Measurements from ENCODE around the gene SSPN. TPM values are rescaled to one million over a fixed set of nuclear protein-coding genes. Genes with fewer than 3 reads are reported as not detected.

SSPN gene
- total RNA-seq, 1 experiment from 2014 or later: 10.4 TPM

DNA sequence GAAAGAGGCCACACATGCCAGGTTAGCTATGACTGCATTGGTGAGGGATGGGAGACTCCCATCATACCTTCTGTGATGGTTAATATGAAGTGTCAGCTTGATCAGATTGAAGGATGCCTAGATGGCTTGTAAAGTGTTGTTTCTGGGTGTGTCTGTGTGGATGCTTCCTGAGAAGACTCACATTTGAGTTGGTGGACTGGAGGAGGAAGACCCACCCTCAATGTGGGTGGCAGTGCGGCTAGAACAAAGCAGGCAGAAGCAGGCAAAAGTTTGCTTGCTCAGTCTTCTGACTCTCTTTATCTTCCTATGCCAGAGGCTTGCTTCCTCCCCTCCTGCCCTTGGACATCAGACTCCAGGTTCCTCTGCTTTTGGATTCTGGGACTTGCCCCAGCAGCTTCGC, 88.2 kb downstream of the SSPN start:
- no peaks in the 10 kb centered on the region for H3K27me3 ChIP-seq (ENCODE audit: insufficient read depth, low read depth)
- no peaks in the 10 kb centered on the region for H4K20me1 ChIP-seq (ENCODE audit: insufficient read depth)
- no peaks in the 10 kb centered on the region for H3K4me1 ChIP-seq (replicated peaks; ENCODE audit: insufficient read depth)
- no peak overlapping the region for H3K27ac ChIP-seq
- POLR2A ChIA-PET (ENCODE audit: unreplicated experiment): no interaction called here
- no peaks in the 10 kb centered on the region for H3K36me3 ChIP-seq (ENCODE audit: low read depth)
- BruUV-seq (replicated peaks): no TSS peak
- no peak overlapping the region for H2AFZ ChIP-seq
- H3K9me3 ChIP-seq (ENCODE audit: insufficient read depth, low read depth): no peaks in the 10 kb centered on the region; the same call in 1 of the 2 replicates
- TF ChIP-seq, protein P1, sequence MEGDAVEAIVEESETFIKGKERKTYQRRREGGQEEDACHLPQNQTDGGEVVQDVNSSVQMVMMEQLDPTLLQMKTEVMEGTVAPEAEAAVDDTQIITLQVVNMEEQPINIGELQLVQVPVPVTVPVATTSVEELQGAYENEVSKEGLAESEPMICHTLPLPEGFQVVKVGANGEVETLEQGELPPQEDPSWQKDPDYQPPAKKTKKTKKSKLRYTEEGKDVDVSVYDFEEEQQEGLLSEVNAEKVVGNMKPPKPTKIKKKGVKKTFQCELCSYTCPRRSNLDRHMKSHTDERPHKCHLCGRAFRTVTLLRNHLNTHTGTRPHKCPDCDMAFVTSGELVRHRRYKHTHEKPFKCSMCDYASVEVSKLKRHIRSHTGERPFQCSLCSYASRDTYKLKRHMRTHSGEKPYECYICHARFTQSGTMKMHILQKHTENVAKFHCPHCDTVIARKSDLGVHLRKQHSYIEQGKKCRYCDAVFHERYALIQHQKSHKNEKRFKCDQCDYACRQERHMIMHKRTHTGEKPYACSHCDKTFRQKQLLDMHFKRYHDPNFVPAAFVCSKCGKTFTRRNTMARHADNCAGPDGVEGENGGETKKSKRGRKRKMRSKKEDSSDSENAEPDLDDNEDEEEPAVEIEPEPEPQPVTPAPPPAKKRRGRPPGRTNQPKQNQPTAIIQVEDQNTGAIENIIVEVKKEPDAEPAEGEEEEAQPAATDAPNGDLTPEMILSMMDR (conservative IDR thresholded peaks at IDR 0.05): no peak
- TF ChIP-seq EZH2 (IDR thresholded peaks at IDR 0.05; ENCODE audit: low read depth): no peak
- CTCF ChIA-PET: no interaction called here
- no peak overlapping the region for H3K4me3 ChIP-seq
- H3F3A ChIP-seq (ENCODE audit: insufficient read depth, low read depth): no peaks in the 10 kb centered on the region
- no peaks in the 10 kb centered on the region for H3K79me2 ChIP-seq (ENCODE audit: low read depth)
- no peak overlapping the region for H3K4me2 ChIP-seq
- DNase-seq: no peak
- no peaks in the 10 kb centered on the region for H3K9me2 ChIP-seq (ENCODE audit: insufficient read depth)
- intact Hi-C loops (cut with micrococcal nuclease; ENCODE audit: unreplicated experiment): no loop called here

DNA sequence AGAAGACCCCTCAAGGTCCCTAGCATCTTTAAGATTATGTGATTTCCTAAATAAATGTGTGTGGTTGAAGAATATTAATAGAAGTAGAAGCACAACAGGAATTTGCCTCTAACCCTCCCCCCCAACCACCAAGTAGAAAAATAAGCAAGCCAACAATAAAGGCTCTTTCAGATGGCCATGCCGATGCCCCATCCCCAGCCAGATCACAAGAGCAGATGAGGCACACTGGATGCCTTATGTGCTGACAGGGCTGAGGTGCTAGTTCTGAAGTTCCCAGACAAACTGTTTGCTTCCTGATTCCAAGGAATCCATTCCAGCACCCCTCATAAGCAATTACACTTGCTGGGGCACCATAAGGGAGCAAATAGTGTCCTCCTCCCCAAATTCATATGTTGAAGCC, 90.0 kb downstream of the SSPN start:
- Histone ChIP-seq H2AFZ (no peak overlapping the region), H3K36me3 (ENCODE audit: low read depth) (no peaks in the 10 kb centered on the region), H3K4me2 (no peak overlapping the region), H3F3A (ENCODE audit: insufficient read depth, low read depth) (no peaks in the 10 kb centered on the region), H3K27me3 (ENCODE audit: insufficient read depth, low read depth) (no peaks in the 10 kb centered on the region), H3K4me1 (replicated peaks; ENCODE audit: insufficient read depth) (no peaks in the 10 kb centered on the region), H3K9me3 (ENCODE audit: insufficient read depth, low read depth) (no peaks in the 10 kb centered on the region; the same call in 1 of the 2 replicates), H4K20me1 (ENCODE audit: insufficient read depth) (no peaks in the 10 kb centered on the region), H3K4me3 (no peak overlapping the region), H3K9me2 (ENCODE audit: insufficient read depth) (no peaks in the 10 kb centered on the region), H3K27ac (no peak overlapping the region), H3K79me2 (ENCODE audit: low read depth) (no peaks in the 10 kb centered on the region)
- DNase-seq: no peak
- CTCF ChIA-PET: no interaction called here
- no TSS peak for BruUV-seq (replicated peaks)
- POLR2A ChIA-PET (ENCODE audit: unreplicated experiment): no interaction called here
- no peak for TF ChIP-seq EZH2 (IDR thresholded peaks at IDR 0.05; ENCODE audit: low read depth)
- TF ChIP-seq, protein P1 (conservative IDR thresholded peaks at IDR 0.05): no peak
- intact Hi-C loops (cut with micrococcal nuclease; ENCODE audit: unreplicated experiment): no loop called here

DNA sequence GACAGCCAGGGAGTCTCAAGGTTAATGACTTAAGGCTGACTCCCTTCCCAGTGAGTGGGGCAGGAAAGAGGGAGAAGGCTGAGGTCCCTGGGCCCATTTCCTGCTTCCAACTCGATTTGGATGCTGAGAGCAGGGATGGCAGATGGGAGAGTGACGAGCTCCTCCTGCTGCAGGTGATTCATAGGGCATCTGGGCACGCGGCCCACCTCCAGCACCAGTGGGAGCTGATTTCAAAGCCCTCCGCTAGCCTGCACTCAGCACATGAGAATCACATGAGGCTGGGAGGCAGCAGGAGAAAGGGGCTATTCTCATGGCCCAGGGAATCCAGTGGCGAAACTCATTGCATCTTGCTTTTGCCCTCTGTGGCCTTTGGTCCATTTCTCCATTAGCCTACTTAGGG, 90.8 kb downstream of the SSPN start:
- intact Hi-C loops (cut with micrococcal nuclease; ENCODE audit: unreplicated experiment): no loop called here
- H3K27me3 ChIP-seq (ENCODE audit: insufficient read depth, low read depth): no peaks in the 10 kb centered on the region
- no peaks in the 10 kb centered on the region for H3K79me2 ChIP-seq (ENCODE audit: low read depth)
- H2AFZ ChIP-seq: no peak overlapping the region
- ChIA-PET CTCF (no interaction called here), POLR2A (ENCODE audit: unreplicated experiment) (no interaction called here)
- no peaks in the 10 kb centered on the region for H3F3A ChIP-seq (ENCODE audit: insufficient read depth, low read depth)
- no TSS peak for BruUV-seq (replicated peaks)
- TF ChIP-seq, protein P1 (conservative IDR thresholded peaks at IDR 0.05): no peak
- no peak for TF ChIP-seq EZH2 (IDR thresholded peaks at IDR 0.05; ENCODE audit: low read depth)
- no peak overlapping the region for H3K27ac ChIP-seq
- H3K9me2 ChIP-seq (ENCODE audit: insufficient read depth): no peaks in the 10 kb centered on the region
- no peaks in the 10 kb centered on the region; the same call in 1 of the 2 replicates for H3K9me3 ChIP-seq (ENCODE audit: insufficient read depth, low read depth)
- H3K4me1 ChIP-seq (replicated peaks; ENCODE audit: insufficient read depth): no peaks in the 10 kb centered on the region
- no peaks in the 10 kb centered on the region for H3K36me3 ChIP-seq (ENCODE audit: low read depth)
- no peaks in the 10 kb centered on the region for H4K20me1 ChIP-seq (ENCODE audit: insufficient read depth)
- DNase-seq: no peak
- H3K4me3 ChIP-seq: no peak overlapping the region
- no peak overlapping the region for H3K4me2 ChIP-seq

Data from PC-9 (cell line).